Gastrocnemius medialis (tissue), 4 donors: Measurements from ENCODE around the gene NRROS.

Source experiments
- CTCF ChIP-seq, 5 experiments: fragments of 450-650 bp in 3 of 5; fragments of 200-600 bp in 2 of 5; sonication (generic) in 2 of 5; IDR thresholded peaks in 4 of 5; conservative IDR thresholded peaks in 1 of 5; 1 replicate in 4 of 5; 2 replicates in 1 of 5; pipeline ENCODE4 v1.5.1; 2016 to 2019; ENCODE audit warnings: antibody characterized with exemption in 5 of 5, mild to moderate bottlenecking in 3 of 5, moderate library complexity in 3 of 5
- POLR2A ChIP-seq, 2 donors: fragments of 450-650 bp; IDR thresholded peaks; one replicate each; pipeline ENCODE4 v1.6.1; 2017; ENCODE audit warnings: antibody characterized with exemption in 2 of 2, mild to moderate bottlenecking in 2 of 2, moderate library complexity in 2 of 2

- TF ChIP-seq CTCF (IDR thresholded peaks at IDR 0.05 in 4 of 5, conservative IDR thresholded peaks at IDR 0.05 in 1 of 5) (no peak), POLR2A (IDR thresholded peaks at IDR 0.05) (no peak)
These were observed 61.3 kb downstream of the NRROS start for GRCh38 chr3:196700801-196701200.
